ENCODE measurements around the gene SIM2. TPM values are rescaled to one million over a fixed set of nuclear protein-coding genes. Genes with fewer than 3 reads are reported as not detected.

SIM2 gene
- total and polyA plus RNA-seq, 2 experiments from 2014 or later: 0.16 to 0.49 TPM

- Mint-ChIP-seq H3K27me3 (ENCODE audit: insufficient read depth, low read depth, poor library complexity) (peaks cover 10% of the 10 kb centered on the region), H3K36me3 (ENCODE audit: low read depth) (no peaks in the 10 kb centered on the region)
These were observed 26.2 kb upstream of the SIM2 start for GRCh38 chr21:36672737-36673136.

More at GRCh38 chr21:36672737-36673136, 26.2 kb upstream of the SIM2 start:
- no peaks in the 10 kb centered on the region for H3K79me2 ChIP-seq (replicated peaks; ENCODE audit: insufficient read depth)
- no peaks in the 10 kb centered on the region for H3K36me3 ChIP-seq (ENCODE audit: insufficient read depth)
- H3K4me1 Mint-ChIP-seq: peaks cover 10% of the 10 kb centered on the region
- H3F3A ChIP-seq (replicated peaks; ENCODE audit: low read depth): no peaks in the 10 kb centered on the region
- H3K4me2 ChIP-seq: no peak overlapping the region
- peaks cover 10% of the 10 kb centered on the region for H3K27me3 ChIP-seq (ENCODE audit: insufficient read depth)
- H3K27ac Mint-ChIP-seq: no peak overlapping the region
- TF ChIP-seq ZNF331 (CRISPR knock-in tag; IDR thresholded peaks at IDR 0.05; ENCODE audit: low read depth): no peak
- no peak for TF ChIP-seq CREB1 (CRISPR knock-in tag; IDR thresholded peaks at IDR 0.05; ENCODE audit: low read depth)
- TF ChIP-seq JUNB (IDR thresholded peaks at IDR 0.05; ENCODE audit: unreplicated experiment): no peak
- TF ChIP-seq ZNF114 (CRISPR knock-in tag; IDR thresholded peaks at IDR 0.05): no peak
- TF ChIP-seq, protein P1, sequence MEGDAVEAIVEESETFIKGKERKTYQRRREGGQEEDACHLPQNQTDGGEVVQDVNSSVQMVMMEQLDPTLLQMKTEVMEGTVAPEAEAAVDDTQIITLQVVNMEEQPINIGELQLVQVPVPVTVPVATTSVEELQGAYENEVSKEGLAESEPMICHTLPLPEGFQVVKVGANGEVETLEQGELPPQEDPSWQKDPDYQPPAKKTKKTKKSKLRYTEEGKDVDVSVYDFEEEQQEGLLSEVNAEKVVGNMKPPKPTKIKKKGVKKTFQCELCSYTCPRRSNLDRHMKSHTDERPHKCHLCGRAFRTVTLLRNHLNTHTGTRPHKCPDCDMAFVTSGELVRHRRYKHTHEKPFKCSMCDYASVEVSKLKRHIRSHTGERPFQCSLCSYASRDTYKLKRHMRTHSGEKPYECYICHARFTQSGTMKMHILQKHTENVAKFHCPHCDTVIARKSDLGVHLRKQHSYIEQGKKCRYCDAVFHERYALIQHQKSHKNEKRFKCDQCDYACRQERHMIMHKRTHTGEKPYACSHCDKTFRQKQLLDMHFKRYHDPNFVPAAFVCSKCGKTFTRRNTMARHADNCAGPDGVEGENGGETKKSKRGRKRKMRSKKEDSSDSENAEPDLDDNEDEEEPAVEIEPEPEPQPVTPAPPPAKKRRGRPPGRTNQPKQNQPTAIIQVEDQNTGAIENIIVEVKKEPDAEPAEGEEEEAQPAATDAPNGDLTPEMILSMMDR (conservative IDR thresholded peaks at IDR 0.05; ENCODE audit: low read depth in 2 of 2): no peak
- TF ChIP-seq EZH2 (IDR thresholded peaks at IDR 0.05; ENCODE audit: low read depth, unreplicated experiment): no peak
- no peak for TF ChIP-seq NANOG (IDR thresholded peaks at IDR 0.05; ENCODE audit: borderline replicate concordance)
- TF ChIP-seq, protein P2, sequence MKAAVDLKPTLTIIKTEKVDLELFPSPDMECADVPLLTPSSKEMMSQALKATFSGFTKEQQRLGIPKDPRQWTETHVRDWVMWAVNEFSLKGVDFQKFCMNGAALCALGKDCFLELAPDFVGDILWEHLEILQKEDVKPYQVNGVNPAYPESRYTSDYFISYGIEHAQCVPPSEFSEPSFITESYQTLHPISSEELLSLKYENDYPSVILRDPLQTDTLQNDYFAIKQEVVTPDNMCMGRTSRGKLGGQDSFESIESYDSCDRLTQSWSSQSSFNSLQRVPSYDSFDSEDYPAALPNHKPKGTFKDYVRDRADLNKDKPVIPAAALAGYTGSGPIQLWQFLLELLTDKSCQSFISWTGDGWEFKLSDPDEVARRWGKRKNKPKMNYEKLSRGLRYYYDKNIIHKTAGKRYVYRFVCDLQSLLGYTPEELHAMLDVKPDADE (IDR thresholded peaks at IDR 0.05): no peak
- TF ChIP-seq STAT1 (IDR thresholded peaks at IDR 0.05; ENCODE audit: unreplicated experiment): no peak
- no peak for TF ChIP-seq EZH2phosphoT487 (IDR thresholded peaks at IDR 0.05; ENCODE audit: unreplicated experiment)
- no peak for TF ChIP-seq POLR2AphosphoS5 (IDR thresholded peaks at IDR 0.05; ENCODE audit: low read depth)
- TF ChIP-seq, protein P3, sequence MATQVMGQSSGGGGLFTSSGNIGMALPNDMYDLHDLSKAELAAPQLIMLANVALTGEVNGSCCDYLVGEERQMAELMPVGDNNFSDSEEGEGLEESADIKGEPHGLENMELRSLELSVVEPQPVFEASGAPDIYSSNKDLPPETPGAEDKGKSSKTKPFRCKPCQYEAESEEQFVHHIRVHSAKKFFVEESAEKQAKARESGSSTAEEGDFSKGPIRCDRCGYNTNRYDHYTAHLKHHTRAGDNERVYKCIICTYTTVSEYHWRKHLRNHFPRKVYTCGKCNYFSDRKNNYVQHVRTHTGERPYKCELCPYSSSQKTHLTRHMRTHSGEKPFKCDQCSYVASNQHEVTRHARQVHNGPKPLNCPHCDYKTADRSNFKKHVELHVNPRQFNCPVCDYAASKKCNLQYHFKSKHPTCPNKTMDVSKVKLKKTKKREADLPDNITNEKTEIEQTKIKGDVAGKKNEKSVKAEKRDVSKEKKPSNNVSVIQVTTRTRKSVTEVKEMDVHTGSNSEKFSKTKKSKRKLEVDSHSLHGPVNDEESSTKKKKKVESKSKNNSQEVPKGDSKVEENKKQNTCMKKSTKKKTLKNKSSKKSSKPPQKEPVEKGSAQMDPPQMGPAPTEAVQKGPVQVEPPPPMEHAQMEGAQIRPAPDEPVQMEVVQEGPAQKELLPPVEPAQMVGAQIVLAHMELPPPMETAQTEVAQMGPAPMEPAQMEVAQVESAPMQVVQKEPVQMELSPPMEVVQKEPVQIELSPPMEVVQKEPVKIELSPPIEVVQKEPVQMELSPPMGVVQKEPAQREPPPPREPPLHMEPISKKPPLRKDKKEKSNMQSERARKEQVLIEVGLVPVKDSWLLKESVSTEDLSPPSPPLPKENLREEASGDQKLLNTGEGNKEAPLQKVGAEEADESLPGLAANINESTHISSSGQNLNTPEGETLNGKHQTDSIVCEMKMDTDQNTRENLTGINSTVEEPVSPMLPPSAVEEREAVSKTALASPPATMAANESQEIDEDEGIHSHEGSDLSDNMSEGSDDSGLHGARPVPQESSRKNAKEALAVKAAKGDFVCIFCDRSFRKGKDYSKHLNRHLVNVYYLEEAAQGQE (IDR thresholded peaks at IDR 0.05; ENCODE audit: unreplicated experiment): no peak
- no peak for TF ChIP-seq ZNF462 (CRISPR knock-in tag; IDR thresholded peaks at IDR 0.05)
- H3K9me2 ChIP-seq (ENCODE audit: insufficient read depth): no peaks in the 10 kb centered on the region
- DNase-seq (ENCODE audit: low spot score) (no peak), ATAC-seq (no peak)
- H3K27ac ChIP-seq (ENCODE audit: low read depth): no peak overlapping the region
- peaks cover 11% of the 10 kb centered on the region for H3K4me1 ChIP-seq (ENCODE audit: insufficient read depth)
- H3K4me3 Mint-ChIP-seq: no peak overlapping the region
- no peaks in the 10 kb centered on the region for H4K20me1 ChIP-seq (replicated peaks; ENCODE audit: insufficient read depth)
- H2AFZ ChIP-seq: no peak overlapping the region
- peaks cover 5% of the 10 kb centered on the region; the same call in 1 of the 3 replicates for H3K9me3 Mint-ChIP-seq
- no peak overlapping the region for H3K4me3 ChIP-seq
